Measurements from ENCODE around the gene GRID2IP. TPM values are rescaled to one million over a fixed set of nuclear protein-coding genes. Genes with fewer than 3 reads are reported as not detected.

Gene GRID2IP
- total and polyA plus RNA-seq, 2 of the 8 experiments (the other 6 are each of a cell fraction or from before 2014, with no cell fraction given): 0.80 to 1.3 TPM

- 94% methylated on average over 9 of the region's 9 CpGs; no CpG with 5 or more reads in 1 of the 2 experiments for WGBS, 2 experiments (ENCODE audit: extremely low coverage in 1 of 2, insufficient coverage in 1 of 2, insufficient read length in 1 of 2, insufficient replicate concordance in 2 of 2, low coverage in 1 of 2, low lambda C conversion rate in 2 of 2, missing lambda C conversion rate in 1 of 2)
- no peaks in the 10 kb centered on the region for H3K79me2 ChIP-seq (ENCODE audit: control insufficient read depth in 1 of 2, insufficient read depth in 2 of 2, low read length in 2 of 2)
- peaks cover 0 to 3% (median 0%) of the 10 kb centered on the region in 4 experiments; a peak in 1 of 7 replicates for H3K4me1 ChIP-seq (replicated peaks in 1 of 4; ENCODE audit: control insufficient read depth in 3 of 4, insufficient read depth in 4 of 4, low read length in 3 of 4)
- H4K20me1 ChIP-seq (replicated peaks in 1 of 2; ENCODE audit: control insufficient read depth in 1 of 2, insufficient read depth in 2 of 2, low read length in 2 of 2): peaks cover 0 to 3% of the 10 kb centered on the region in 2 experiments
- no peak overlapping the region for H4K8ac ChIP-seq (ENCODE audit: extremely low read depth, insufficient read depth, low read length)
- H3K56ac ChIP-seq (replicated peaks; ENCODE audit: insufficient read length, low read depth, low read length): no peak overlapping the region
- no peak overlapping the region for H3K14ac ChIP-seq (ENCODE audit: insufficient read length)
- no peak for DNase-seq (ENCODE audit: low read depth in 1 of 2, low spot score in 2 of 2)
- no peak overlapping the region for H2BK120ac ChIP-seq (replicated peaks; ENCODE audit: low read depth, low read length)
- H3K4me3 ChIP-seq (ENCODE audit: extremely low read depth in 1 of 4, insufficient read depth in 2 of 4, low read depth in 3 of 4, low read length in 4 of 4): no peak overlapping the region
- H3K4ac ChIP-seq (replicated peaks; ENCODE audit: insufficient read length, low read depth, low read length): no peak overlapping the region
- H2BK15ac ChIP-seq (ENCODE audit: low read length): no peak overlapping the region
- no peak overlapping the region for H3K23ac ChIP-seq (ENCODE audit: insufficient read length)
- CTCF ChIA-PET (ENCODE audit: partially characterized antibody): interaction anchor here (1.7 to 4.3 kb wide), 2 partner anchors 10 to 29 kb away, joined by 6 to 14 read pairs; no protein-coding TSS in a partner anchor
- H2BK5ac ChIP-seq (ENCODE audit: low read depth, low read length): no peak overlapping the region
- H4K5ac ChIP-seq (ENCODE audit: insufficient read length, low read depth, low read length): no peak overlapping the region
- no peak for FAIRE-seq
- no peaks in the 10 kb centered on the region for H3K9me3 ChIP-seq (ENCODE audit: insufficient read depth in 2 of 2, low read depth in 1 of 2, low read length in 1 of 2)
- H3K27ac ChIP-seq (ENCODE audit: low read depth, low read length): no peak overlapping the region
- H2AK5ac ChIP-seq (ENCODE audit: low read depth, low read length): no peak overlapping the region
- H3K18ac ChIP-seq (ENCODE audit: extremely low read depth, low read length): no peak overlapping the region
- no peak overlapping the region for H2BK20ac ChIP-seq (ENCODE audit: low read length)
- H2BK12ac ChIP-seq (ENCODE audit: low read depth, low read length): no peak overlapping the region
- no peak overlapping the region for H4K91ac ChIP-seq (replicated peaks; ENCODE audit: insufficient read length, low read length)
- H3K27me3 ChIP-seq (replicated peaks in 1 of 4; ENCODE audit: control insufficient read depth in 3 of 4, extremely low read depth in 1 of 4, insufficient read depth in 3 of 4, low read length in 3 of 4): no peaks in the 10 kb centered on the region
- POLR2A ChIA-PET (ENCODE audit: partially characterized antibody): interaction anchor here (4.5 kb wide), 1 partner anchor 11 kb away, joined by 25 read pairs; the partner anchor contains the start of gene ZDHHC4
- peaks cover 5 to 38% (median 14%) of the 10 kb centered on the region in 4 experiments; a peak in 7 of 8 replicates for H3K36me3 ChIP-seq (ENCODE audit: control insufficient read depth in 2 of 4, insufficient read depth in 4 of 4, low read length in 3 of 4)
- no peak overlapping the region for H2AFZ ChIP-seq (ENCODE audit: low read length)
- no peak overlapping the region for H3K4me2 ChIP-seq (ENCODE audit: insufficient read depth in 1 of 2, low read depth in 2 of 2, low read length in 2 of 2)
- no peaks in the 10 kb centered on the region; the same call in 1 of the 2 replicates for H3K79me1 ChIP-seq (ENCODE audit: low read depth, low read length)
- no peaks in the 10 kb centered on the region; the same call in 1 of the 2 replicates for H3K23me2 ChIP-seq (ENCODE audit: low read depth, low read length)
- no peak overlapping the region for H3K9ac ChIP-seq (replicated peaks in 1 of 4; ENCODE audit: extremely low read depth in 1 of 4, low read depth in 3 of 4, low read length in 3 of 4)
- TF ChIP-seq CEBPB (IDR thresholded peaks at IDR 0.05; ENCODE audit: low read depth, low read length) (no peak), SP4 (IDR thresholded peaks at IDR 0.05; ENCODE audit: low read length) (no peak), SUZ12 (IDR thresholded peaks at IDR 0.05; ENCODE audit: low read length) (no peak), SP1 (IDR thresholded peaks at IDR 0.05; ENCODE audit: low read depth, low read length) (no peak), MAX (IDR thresholded peaks at IDR 0.05) (no peak), EP300 (IDR thresholded peaks at IDR 0.05; ENCODE audit: borderline replicate concordance in 1 of 2, low read depth in 2 of 2, low read length in 2 of 2) (no peak), EZH2 (IDR thresholded peaks at IDR 0.05; ENCODE audit: low read depth, low read length, severe bottlenecking) (no peak), RNF2 (IDR thresholded peaks at IDR 0.05; ENCODE audit: borderline replicate concordance, low read depth, low read length, missing control alignments, poor library complexity, severe bottlenecking) (no peak), ASH2L (IDR thresholded peaks at IDR 0.05; ENCODE audit: low read length) (no peak), CHD1 (IDR thresholded peaks at IDR 0.05; ENCODE audit: low read depth, low read length) (no peak), SIX5 (IDR thresholded peaks at IDR 0.05; ENCODE audit: low read depth, low read length) (no peak)
- TF ChIP-seq, protein P1, sequence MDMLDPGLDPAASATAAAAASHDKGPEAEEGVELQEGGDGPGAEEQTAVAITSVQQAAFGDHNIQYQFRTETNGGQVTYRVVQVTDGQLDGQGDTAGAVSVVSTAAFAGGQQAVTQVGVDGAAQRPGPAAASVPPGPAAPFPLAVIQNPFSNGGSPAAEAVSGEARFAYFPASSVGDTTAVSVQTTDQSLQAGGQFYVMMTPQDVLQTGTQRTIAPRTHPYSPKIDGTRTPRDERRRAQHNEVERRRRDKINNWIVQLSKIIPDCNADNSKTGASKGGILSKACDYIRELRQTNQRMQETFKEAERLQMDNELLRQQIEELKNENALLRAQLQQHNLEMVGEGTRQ (IDR thresholded peaks at IDR 0.05; ENCODE audit: low read length): no peak
Measured at GRCh38 chr7:6588566-6588965, 37.3 kb upstream of the GRID2IP start.
